ENCODE results near the gene SLC24A3.

SLC24A3 gene

DNA sequence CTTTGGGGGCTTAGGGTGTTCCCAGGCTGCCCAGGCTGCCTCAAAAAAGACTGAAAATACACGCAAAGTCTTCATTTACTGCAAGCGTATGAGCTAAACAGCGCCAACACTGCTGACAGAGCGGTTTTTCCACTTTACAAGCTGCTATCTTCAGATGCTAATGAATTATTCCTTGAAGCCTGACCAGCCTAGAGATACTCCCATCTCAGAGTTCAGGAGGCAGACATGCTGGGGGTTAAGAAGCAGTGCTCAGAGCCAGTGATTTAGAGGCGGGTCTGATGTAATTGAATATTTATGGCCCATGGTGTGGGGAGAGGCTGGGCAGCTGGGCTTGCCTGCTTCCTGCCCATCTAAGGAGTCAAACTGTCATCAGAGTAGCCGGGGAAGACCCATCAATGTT, 241.4 kb downstream of the SLC24A3 start:
- no peaks in the 10 kb centered on the region for H3K9me3 ChIP-seq (ENCODE audit: insufficient read depth, low read depth, low read length)
- no peak overlapping the region for H4K91ac ChIP-seq (ENCODE audit: low read depth, low read length)
- no peak overlapping the region for H2BK12ac ChIP-seq (ENCODE audit: low read length)
- H3K4me1 ChIP-seq (ENCODE audit: control insufficient read depth in 1 of 2, insufficient read depth in 2 of 2, low read length in 2 of 2): peaks cover 3 to 12% of the 10 kb centered on the region in 2 experiments
- no peak overlapping the region for H3K4me3 ChIP-seq (ENCODE audit: low read depth, low read length)
- no peak overlapping the region for H3K4me2 ChIP-seq (ENCODE audit: low read length)
- H4K8ac ChIP-seq (ENCODE audit: low read depth, low read length): no peak overlapping the region
- H3K27ac ChIP-seq (ENCODE audit: low read depth, low read length): no peak overlapping the region
- H2AK5ac ChIP-seq (ENCODE audit: low read length): no peak overlapping the region
- no peak overlapping the region for H3K23ac ChIP-seq (ENCODE audit: low read length)
- H3K4ac ChIP-seq (ENCODE audit: low read depth, low read length): no peak overlapping the region
- H2BK5ac ChIP-seq (ENCODE audit: low read depth, low read length, poor library complexity): no peak overlapping the region
- H3K79me1 ChIP-seq (ENCODE audit: low read length): peaks cover 6% of the 10 kb centered on the region
- no peak overlapping the region for H4K12ac ChIP-seq (ENCODE audit: low read depth, low read length)
- no peak overlapping the region for H2BK120ac ChIP-seq (ENCODE audit: insufficient read depth, low read length, poor library complexity)
- no peak overlapping the region for H3K14ac ChIP-seq (ENCODE audit: low read length)
- H3K36me3 ChIP-seq (ENCODE audit: control insufficient read depth in 1 of 2, insufficient read depth in 2 of 2, low read length in 2 of 2): no peaks in the 10 kb centered on the region
- no peaks in the 10 kb centered on the region for H3K79me2 ChIP-seq (ENCODE audit: control insufficient read depth, insufficient read depth, low read length, poor library complexity)
- H2AFZ ChIP-seq (ENCODE audit: insufficient read depth, low read length, poor library complexity): peak overlapping the region; percentile 8
- DNase-seq: no peak
- WGBS (ENCODE audit: extremely low coverage, insufficient coverage, insufficient read length): no CpG with 5 or more reads among the region's 6 CpGs
- no peak overlapping the region for H3K18ac ChIP-seq (ENCODE audit: low read length)
- H3K9ac ChIP-seq (ENCODE audit: low read length): no peak overlapping the region
- no peaks in the 10 kb centered on the region for H3K27me3 ChIP-seq (ENCODE audit: insufficient read depth, low read length)

DNA sequence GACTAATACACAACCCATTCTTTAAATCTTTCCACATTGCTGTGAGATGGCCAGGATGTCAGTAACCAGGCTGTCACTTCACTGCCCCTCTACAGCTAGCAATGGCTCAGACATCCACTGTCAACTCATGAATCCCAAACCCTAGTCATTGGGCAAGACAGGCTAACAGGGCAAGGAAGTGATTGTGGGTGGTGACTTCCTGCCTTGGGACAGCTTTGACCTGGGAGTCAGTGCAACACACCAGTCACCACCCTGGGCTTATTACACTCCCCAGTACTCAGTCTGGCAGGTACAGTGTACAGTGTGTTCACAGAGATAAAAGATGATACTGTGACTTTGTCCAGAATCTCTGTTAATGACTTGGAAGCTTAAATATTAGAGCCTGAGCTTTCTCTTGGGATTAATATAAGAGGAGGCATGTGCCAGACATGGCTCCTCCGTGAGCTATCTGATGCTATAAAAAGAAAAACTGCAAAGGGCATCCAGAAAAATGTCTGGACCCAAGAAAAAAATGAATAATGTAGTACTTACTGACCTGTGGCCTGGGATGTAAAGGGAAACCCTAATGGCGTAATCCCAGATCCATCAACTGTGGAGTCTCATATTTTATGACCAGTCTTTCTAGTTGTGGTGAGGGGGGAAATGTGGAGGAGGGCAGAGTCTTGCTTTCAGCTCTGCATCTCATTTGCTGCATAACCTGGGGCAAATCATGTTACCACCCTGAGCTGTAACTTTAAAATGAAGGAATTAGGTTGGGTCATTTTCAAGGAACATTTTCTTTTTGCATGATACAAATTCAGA, 244.4 kb downstream of the SLC24A3 start:
- Histone ChIP-seq H3K14ac (ENCODE audit: low read length) (no peak overlapping the region), H3K79me2 (ENCODE audit: control insufficient read depth, insufficient read depth, low read length, poor library complexity) (no peaks in the 10 kb centered on the region), H3K36me3 (ENCODE audit: control insufficient read depth in 1 of 2, insufficient read depth in 2 of 2, low read length in 2 of 2) (no peaks in the 10 kb centered on the region), H2BK120ac (ENCODE audit: insufficient read depth, low read length, poor library complexity) (no peak overlapping the region), H3K18ac (ENCODE audit: low read length) (no peak overlapping the region), H3K9me3 (ENCODE audit: insufficient read depth, low read depth, low read length) (no peaks in the 10 kb centered on the region), H3K4me1 (ENCODE audit: control insufficient read depth in 1 of 2, insufficient read depth in 2 of 2, low read length in 2 of 2) (peaks cover 3 to 12% of the 10 kb centered on the region in 2 experiments), H4K8ac (ENCODE audit: low read depth, low read length) (no peak overlapping the region), H2BK12ac (ENCODE audit: low read length) (no peak overlapping the region), H3K27ac (ENCODE audit: low read depth, low read length) (no peak overlapping the region), H3K23ac (ENCODE audit: low read length) (no peak overlapping the region), H4K91ac (ENCODE audit: low read depth, low read length) (no peak overlapping the region), H3K27me3 (ENCODE audit: insufficient read depth, low read length) (no peaks in the 10 kb centered on the region), H2AK5ac (ENCODE audit: low read length) (no peak overlapping the region), H2AFZ (ENCODE audit: insufficient read depth, low read length, poor library complexity) (no peak overlapping the region), H3K4ac (ENCODE audit: low read depth, low read length) (no peak overlapping the region), H3K79me1 (ENCODE audit: low read length) (peaks cover 6% of the 10 kb centered on the region), H2BK5ac (ENCODE audit: low read depth, low read length, poor library complexity) (no peak overlapping the region), H4K12ac (ENCODE audit: low read depth, low read length) (no peak overlapping the region), H3K9ac (ENCODE audit: low read length) (no peak overlapping the region), H3K4me2 (ENCODE audit: low read length) (no peak overlapping the region), H3K4me3 (ENCODE audit: low read depth, low read length) (no peak overlapping the region)
- DNase-seq: no peak
- WGBS (ENCODE audit: extremely low coverage, insufficient coverage, insufficient read length): no CpG with 5 or more reads among the region's 2 CpGs

DNA sequence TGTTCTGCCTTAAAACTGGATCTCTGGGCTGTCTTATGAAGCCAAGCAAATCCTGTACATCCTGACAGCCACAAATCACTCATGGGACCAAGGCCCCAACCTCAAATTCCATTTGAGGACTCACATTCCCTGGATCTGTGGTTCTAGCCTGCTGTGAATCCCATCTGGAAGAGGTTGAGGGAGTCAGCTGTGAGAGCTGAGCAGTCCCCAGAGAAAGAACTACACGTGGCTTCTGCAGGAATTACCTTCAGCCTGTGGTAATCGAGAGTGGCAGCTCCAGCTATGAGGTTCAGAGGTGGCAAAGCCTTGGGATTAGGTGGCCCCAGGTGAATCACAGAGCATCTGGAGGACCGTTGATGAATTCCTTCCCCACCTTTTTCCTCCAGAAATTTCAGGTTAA, 245.2 kb downstream of the SLC24A3 start:
- H3K18ac ChIP-seq (ENCODE audit: low read length): no peak overlapping the region
- no peak for DNase-seq
- H3K27me3 ChIP-seq (ENCODE audit: insufficient read depth, low read length): no peaks in the 10 kb centered on the region
- H3K4me3 ChIP-seq (ENCODE audit: low read depth, low read length): no peak overlapping the region
- no peak overlapping the region for H2BK5ac ChIP-seq (ENCODE audit: low read depth, low read length, poor library complexity)
- peak overlapping the region; percentile 15 for H2BK120ac ChIP-seq (ENCODE audit: insufficient read depth, low read length, poor library complexity)
- H3K9me3 ChIP-seq (ENCODE audit: insufficient read depth, low read depth, low read length): no peaks in the 10 kb centered on the region
- no peak overlapping the region for H4K8ac ChIP-seq (ENCODE audit: low read depth, low read length)
- H3K4ac ChIP-seq (ENCODE audit: low read depth, low read length): no peak overlapping the region
- no peak overlapping the region for H3K14ac ChIP-seq (ENCODE audit: low read length)
- no CpG with 5 or more reads among the region's 3 CpGs for WGBS (ENCODE audit: extremely low coverage, insufficient coverage, insufficient read length)
- H3K9ac ChIP-seq (ENCODE audit: low read length): no peak overlapping the region
- no peak overlapping the region for H2AFZ ChIP-seq (ENCODE audit: insufficient read depth, low read length, poor library complexity)
- H3K79me2 ChIP-seq (ENCODE audit: control insufficient read depth, insufficient read depth, low read length, poor library complexity): no peaks in the 10 kb centered on the region
- no peak overlapping the region for H4K12ac ChIP-seq (ENCODE audit: low read depth, low read length)
- H4K91ac ChIP-seq (ENCODE audit: low read depth, low read length): peak overlapping the region; percentile 10
- H3K79me1 ChIP-seq (ENCODE audit: low read length): peaks cover 6% of the 10 kb centered on the region
- H3K27ac ChIP-seq (ENCODE audit: low read depth, low read length): no peak overlapping the region
- H2BK12ac ChIP-seq (ENCODE audit: low read length): peak overlapping the region; percentile 6
- H2AK5ac ChIP-seq (ENCODE audit: low read length): no peak overlapping the region
- no peak overlapping the region for H3K4me2 ChIP-seq (ENCODE audit: low read length)
- peaks cover 3 to 12% of the 10 kb centered on the region in 2 experiments for H3K4me1 ChIP-seq (ENCODE audit: control insufficient read depth in 1 of 2, insufficient read depth in 2 of 2, low read length in 2 of 2)
- H3K36me3 ChIP-seq (ENCODE audit: control insufficient read depth in 1 of 2, insufficient read depth in 2 of 2, low read length in 2 of 2): no peaks in the 10 kb centered on the region
- H3K23ac ChIP-seq (ENCODE audit: low read length): no peak overlapping the region

DNA sequence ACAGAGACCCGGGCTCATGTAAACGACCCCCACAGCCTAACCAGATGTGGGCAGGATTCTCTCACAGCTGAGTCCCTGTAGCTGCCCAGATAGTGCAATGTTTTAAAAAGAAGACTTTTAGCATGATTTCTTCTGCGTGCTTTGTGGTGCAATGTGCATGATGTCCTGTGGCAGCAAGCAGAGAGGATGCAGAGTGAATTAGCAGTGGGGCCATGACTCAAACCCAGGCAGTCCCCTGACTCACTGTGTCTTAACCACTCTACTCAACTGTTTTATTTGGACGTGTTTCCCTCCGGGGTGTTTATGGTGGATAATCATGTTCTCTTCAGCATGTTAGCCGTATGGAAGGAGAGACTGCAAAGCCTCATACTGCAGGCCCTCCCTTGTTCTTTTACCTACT, 247.9 kb downstream of the SLC24A3 start:
- Histone ChIP-seq H2AFZ (ENCODE audit: insufficient read depth, low read length, poor library complexity) (no peak overlapping the region), H3K27me3 (ENCODE audit: insufficient read depth, low read length) (no peaks in the 10 kb centered on the region), H3K79me1 (ENCODE audit: low read length) (peaks cover 4% of the 10 kb centered on the region), H2BK12ac (ENCODE audit: low read length) (no peak overlapping the region), H3K79me2 (ENCODE audit: control insufficient read depth, insufficient read depth, low read length, poor library complexity) (no peaks in the 10 kb centered on the region), H3K27ac (ENCODE audit: low read depth, low read length) (no peak overlapping the region), H4K91ac (ENCODE audit: low read depth, low read length) (no peak overlapping the region), H3K4me3 (ENCODE audit: low read depth, low read length) (no peak overlapping the region), H4K8ac (ENCODE audit: low read depth, low read length) (no peak overlapping the region), H3K4ac (ENCODE audit: low read depth, low read length) (no peak overlapping the region), H3K36me3 (ENCODE audit: control insufficient read depth in 1 of 2, insufficient read depth in 2 of 2, low read length in 2 of 2) (no peaks in the 10 kb centered on the region), H3K9ac (ENCODE audit: low read length) (no peak overlapping the region), H3K4me1 (ENCODE audit: control insufficient read depth in 1 of 2, insufficient read depth in 2 of 2, low read length in 2 of 2) (peaks cover 3 to 8% of the 10 kb centered on the region in 2 experiments), H2BK120ac (ENCODE audit: insufficient read depth, low read length, poor library complexity) (no peak overlapping the region), H3K14ac (ENCODE audit: low read length) (no peak overlapping the region), H3K4me2 (ENCODE audit: low read length) (no peak overlapping the region), H3K23ac (ENCODE audit: low read length) (no peak overlapping the region), H2BK5ac (ENCODE audit: low read depth, low read length, poor library complexity) (no peak overlapping the region), H3K18ac (ENCODE audit: low read length) (no peak overlapping the region), H4K12ac (ENCODE audit: low read depth, low read length) (no peak overlapping the region), H2AK5ac (ENCODE audit: low read length) (no peak overlapping the region), H3K9me3 (ENCODE audit: insufficient read depth, low read depth, low read length) (no peaks in the 10 kb centered on the region)
- no peak for DNase-seq
- no CpG with 5 or more reads among the region's 6 CpGs for WGBS (ENCODE audit: extremely low coverage, insufficient coverage, insufficient read length)
